Superior temporal gyrus (tissue), 1 donor: ENCODE data around the gene SCN11A.

Experiments
- DNase-seq: peaks from one replicate; pipeline ENCODE4 v3.0.0-alpha.2; 2016; ENCODE audit errors: extremely low spot score

Gene SCN11A

DNA sequence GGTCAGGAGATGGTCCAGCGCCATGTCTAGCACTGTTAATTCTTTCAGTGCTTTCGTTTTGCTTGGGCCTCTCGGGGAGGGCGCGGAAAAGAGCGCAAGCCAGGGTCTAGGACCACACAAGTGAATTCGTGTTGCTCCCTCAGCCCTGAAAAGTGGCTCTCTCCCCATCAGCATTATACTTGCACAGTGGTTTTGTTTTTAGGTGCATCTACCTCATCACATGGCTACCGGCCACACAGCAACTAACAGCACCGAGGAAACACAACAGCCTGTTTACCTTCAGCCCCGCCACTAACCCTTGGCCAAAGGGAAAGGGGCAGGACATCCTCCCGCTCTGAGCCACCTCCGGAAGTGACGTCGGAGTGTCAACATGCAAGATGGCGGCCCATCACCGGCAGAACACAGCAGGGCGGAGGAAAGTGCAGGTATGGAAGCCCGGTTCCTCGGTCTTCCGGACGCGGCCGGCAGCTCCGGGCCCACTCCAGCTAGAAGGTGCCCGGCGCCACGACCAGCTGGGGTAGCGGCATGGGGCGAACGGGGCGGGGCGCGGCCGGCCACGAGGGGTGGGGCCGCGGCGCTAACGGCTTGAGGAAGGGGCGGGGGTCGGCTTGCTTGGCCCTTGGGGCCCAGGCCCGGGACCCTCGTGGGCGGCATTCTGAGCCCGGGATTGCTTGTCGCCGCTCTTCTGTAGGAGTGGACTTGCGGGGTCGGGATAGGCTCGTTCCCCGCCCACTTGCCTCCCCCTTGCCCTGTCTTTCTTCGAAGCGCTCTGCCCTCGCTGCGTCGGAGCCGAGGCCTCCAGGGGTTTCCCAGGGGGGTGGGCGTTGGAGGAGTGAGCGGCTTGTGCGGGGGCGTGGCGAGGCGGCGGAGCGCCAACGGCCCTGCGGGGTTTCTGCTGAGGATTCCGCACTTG, at the start of gene SCN11A, which contains the start of gene WDR48:
TSS of gene SCN11A (minus strand) at position 296 of the 913 bp plus-strand sequence. CDS start 101,582 bp downstream, outside the sequence.
TSS of gene WDR48 (plus strand) at position 368 of the 913 bp plus-strand sequence. CDS start at position 378, 10 bp downstream.
- DNase-seq: peak; percentile 97

DNA sequence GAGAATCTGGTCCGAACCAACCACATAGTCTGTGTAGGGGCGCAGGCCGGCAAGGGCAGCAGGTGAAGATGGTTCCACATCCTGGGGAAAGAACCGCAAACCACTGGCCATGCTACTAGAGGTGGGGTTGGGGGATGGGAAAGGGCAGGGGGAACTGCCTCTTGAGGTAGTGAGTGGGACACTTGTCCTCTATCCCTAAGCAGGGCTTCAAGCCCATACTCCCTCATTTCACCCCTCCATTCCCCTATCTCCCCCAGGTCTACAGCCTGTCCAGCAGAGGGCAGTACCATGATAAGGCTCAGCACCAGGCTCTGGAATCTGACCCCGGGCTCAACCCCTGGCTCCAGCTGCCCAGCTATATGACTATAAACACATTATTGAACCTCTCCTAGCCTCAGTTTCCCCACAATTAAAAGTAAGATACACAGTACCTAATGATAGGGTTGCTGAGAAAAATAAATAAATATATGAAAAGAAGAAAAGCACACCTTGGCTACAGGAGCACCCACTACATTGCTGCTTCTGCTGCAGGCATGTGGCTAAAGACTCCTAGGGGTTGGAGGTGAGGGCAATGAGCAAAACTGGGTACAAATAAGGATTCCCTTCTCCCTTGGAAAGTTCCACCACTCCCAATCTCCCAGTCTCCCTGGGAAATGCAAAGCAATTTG, 49.4 kb upstream of the SCN11A start:
- no peak for DNase-seq

- DNase-seq: no peak
These were observed 48.7 kb upstream of the SCN11A start for GRCh38 chr3:39100500-39100886.

- DNase-seq: no peak
These were observed 48.2 kb upstream of the SCN11A start for GRCh38 chr3:39099738-39100499.

DNA sequence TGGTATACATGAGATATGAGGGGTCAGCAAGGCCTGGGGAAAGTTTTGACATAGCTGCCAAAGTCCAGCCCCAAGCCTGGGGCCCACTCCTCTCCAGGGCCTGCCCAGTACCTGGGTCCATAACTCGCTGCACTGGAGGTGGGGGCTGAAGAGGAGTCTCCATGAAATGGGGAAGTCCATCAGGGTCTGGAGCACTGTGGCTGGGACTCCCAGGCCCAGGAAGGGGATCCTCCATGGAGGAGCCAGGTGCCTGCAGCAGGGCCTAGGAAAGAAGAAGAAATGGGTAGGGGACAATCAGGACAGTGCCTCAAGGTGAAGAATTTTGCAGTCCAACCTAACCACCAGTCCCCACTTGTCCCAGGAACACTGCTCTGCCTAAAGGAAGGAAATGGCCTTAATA, 47.5 kb upstream of the SCN11A start:
- DNase-seq: no peak

DNA sequence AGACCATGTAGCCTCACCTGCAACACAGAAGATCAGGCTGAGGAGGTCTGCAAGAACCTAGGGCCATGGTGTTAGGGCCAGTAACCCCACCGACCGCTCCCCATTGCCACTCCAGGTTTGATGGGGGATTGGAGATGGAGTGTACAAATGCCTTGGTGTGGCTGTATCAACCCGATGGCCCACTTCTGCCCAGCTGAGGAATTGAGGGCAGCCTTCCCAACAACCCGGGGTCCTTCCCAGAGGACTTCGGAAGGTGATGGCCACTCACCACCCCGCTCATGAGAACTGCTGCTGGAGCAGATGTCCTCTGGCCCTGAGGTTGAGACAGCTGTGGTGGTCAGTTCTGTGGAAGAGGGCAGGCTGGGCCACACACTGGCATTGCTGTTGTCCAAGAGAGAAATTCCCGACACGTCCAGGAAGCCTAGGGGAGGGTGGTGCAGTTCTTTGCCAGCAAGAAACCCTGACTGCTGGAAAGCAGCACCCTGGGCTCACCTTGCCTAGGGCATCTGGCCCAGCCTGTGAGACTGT, 46.8 kb upstream of the SCN11A start:
- no peak for DNase-seq

DNA sequence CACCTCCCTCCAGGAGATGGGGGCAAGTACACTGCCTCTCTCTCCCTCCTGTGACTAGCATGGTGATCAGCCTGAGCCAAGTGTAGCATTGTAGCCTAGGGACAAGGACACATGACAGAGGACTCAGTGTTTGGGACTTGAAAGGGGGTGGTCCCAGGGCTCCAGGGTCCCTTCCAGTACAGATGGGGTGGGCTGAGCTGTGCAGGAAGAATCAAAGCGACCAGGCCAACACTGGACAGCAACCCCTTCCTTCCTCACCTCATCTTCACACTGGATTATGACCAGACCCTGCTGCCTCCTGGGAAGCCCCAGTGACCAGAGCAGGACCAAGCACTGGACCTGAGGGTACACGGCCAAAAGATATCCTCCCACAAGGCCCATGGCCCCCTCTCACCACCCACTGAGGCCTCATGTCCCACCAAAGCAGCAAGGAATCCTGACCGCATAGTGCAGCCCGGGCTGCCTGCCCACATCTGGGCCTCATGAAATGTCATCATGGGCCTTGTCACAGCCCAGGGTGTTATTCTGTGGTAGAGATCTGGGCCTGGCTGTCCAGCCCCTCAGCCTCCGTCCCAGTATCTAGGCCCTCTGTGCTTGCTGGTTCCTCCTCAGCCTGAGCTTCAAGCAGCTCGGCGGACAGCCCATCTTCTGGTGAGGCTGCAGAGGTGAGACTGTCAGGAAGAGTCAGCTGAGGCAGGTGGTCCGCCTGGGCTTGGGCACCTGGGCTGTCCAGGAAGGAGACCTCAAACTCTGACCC, 46.1 kb upstream of the SCN11A start:
- no peak for DNase-seq

DNA sequence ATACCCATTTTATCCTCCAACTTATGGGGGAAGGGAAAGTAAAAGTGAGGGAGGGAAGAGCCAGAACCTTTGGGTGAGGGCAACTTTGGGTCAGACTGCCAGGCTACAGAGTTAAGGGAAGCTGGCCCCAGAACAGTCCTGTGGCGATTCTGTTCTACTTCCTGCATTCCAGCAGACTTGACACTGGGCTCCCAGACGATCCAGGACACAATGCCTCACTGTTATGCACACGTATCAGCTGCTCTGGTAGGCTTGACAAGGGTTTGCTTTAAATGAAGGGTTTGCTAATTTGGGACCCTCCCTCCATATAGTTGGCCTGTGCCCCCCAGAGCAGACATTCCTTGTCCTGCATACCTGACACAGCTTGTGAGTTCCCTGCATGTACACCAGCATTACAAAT, 45.0 kb upstream of the SCN11A start:
- peak; percentile 48 for DNase-seq

DNA sequence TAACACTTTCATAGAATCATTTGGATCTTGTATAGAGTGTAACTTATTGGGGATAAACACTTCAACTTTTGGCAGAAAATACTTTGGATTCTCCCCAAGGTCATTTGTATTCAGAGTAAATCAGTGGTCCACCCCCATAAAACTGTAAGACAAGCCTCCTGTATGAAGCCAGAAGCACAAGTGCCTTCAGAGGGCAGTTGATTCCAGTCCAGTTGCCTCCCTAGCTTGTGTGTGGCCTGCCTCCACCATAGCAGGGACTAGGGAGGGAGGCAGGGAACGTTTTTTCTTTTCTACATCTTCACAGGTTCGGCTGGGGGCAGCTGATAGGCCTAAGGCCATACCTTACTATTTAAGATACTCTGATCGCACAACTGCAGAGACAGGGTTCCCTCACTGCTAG, 44.0 kb upstream of the SCN11A start:
- DNase-seq: peak; percentile 38

- no peak for DNase-seq
These were observed 43.3 kb upstream of the SCN11A start for GRCh38 chr3:39094851-39095677.

DNA sequence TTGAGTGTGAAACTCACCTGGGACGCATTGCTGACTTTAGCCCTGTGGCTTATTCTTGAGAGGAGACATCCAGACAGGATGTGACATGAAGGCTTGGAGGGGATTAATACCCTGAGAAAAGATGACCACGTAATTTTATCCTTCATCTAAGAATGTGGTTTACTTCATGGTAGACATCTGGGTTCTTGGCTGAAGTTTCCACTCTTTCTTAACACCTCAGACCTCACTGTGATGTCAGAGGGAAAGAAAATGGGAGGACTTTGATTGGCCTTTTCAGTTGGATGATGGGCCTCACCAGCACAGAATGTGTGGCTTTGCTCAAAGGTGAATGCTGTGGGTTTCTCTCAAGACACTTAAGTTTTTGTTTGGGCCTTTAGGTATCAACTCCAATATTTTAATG, 39.2 kb upstream of the SCN11A start:
- DNase-seq: no peak

- DNase-seq: no peak
These were observed 37.1 kb upstream of the SCN11A start for GRCh38 chr3:39088889-39089288.

DNA sequence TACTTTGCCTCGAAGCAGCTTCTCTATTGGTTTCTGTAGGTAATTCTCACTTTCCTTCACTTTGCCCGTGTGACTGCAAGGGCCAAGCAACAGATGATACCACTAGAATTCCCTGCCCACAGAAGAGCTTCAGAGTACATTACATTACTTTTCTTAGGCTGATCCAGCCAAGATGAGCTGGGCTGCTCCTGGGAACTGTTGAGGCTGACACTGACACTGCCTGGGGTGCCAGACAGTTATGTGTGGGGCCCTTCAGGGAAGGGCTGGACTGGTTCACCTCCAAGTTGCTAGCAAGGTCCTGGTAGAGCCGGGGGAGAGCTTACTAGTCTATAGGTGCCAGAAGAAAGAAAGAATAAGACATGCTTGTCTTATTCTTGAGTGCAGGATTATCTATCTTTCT, 36.7 kb upstream of the SCN11A start:
- DNase-seq: no peak

- DNase-seq: no peak
These were observed 34.4 kb upstream of the SCN11A start for GRCh38 chr3:39086144-39086543.

DNA sequence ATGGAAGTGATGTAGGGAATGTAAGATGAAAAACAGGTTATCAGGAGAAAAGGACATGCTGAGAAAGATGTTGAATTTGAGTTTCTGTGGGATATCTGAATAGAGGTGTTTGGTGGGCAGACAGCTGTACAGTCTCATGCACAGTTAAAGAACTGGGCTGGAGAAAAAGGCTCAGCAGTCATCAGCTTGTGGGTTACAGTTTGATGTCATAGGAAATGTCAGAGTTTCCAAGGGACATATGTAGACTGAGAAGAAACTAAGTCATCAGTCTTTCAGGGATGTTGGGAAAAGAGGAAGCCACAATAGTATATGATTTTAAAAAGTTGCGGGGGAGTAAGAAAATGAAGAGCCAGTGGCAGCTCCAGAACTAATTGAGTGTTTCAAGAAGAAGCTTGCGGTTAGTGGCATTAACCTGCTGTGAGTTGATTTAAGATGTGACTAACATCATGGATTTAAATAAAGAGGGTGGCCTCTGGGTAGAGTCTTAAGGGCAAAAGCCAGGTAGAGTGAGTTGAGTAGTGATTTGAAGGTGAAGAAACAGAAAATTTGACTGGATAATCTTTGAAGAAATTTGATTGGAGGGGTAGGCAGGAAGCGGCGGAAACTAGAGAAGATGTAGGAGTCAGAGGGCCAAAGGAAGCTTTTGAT, 31.0 kb upstream of the SCN11A start:
- DNase-seq: no peak

- no peak for DNase-seq
These were observed 28.3 kb upstream of the SCN11A start for GRCh38 chr3:39080026-39080425.

DNA sequence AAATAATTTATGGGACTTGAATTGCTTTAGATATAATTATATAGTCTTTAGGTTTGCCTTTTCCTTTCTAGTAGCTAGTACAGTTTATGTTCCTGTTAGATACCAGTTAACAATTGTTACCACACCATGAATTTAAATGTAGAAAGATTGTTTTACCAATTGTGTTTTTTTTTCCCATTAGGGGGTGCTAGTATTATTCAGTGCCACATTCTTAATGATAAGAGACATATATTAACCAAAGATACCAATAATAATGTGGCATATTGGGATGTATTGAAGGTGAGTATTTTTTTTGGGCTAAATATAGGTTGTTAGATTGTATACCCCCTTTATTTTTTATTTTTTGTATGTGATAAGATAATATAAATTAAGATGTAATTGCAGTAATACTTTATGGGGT, 27.8 kb upstream of the SCN11A start:
- DNase-seq: no peak

GRCh38 chr3:39075910-39076309, 24.2 kb upstream of the SCN11A start:
- DNase-seq: no peak

DNA sequence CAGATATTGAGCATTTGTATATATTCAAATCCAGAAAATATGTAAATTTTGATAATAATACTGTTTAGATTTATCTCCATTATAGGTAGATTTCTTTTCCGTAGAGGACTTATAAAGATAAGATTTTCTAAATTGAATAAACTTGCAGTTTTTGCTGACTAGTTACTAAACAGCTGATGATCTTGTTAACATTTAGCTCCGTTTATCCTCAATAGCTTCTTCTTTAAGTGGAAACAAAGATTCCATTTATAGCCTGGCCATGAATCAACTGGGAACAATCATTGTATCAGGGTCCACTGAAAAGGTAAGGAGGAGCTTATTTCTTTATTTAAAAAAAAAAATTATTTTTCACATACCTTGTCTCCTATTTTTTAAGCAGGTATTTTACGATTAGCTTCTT, 16.8 kb upstream of the SCN11A start:
- no peak for DNase-seq

- no peak for DNase-seq
These were observed 15.5 kb upstream of the SCN11A start for GRCh38 chr3:39067286-39067685.
